Measurements from ENCODE around the gene FBXW2. TPM values are rescaled to one million over a fixed set of nuclear protein-coding genes. Genes with fewer than 3 reads are reported as not detected.

Gene FBXW2
- 32.1 and 33.5 TPM in 2 replicates for total RNA-seq
- polyA plus RNA-seq, result 69.7 and 77.5 TPM in 2 replicates
- polyA plus RNA-seq (2012), result 43.9 and 48.9 TPM in 2 replicates
- 43.8 and 49.3 TPM in 2 replicates for polyA minus RNA-seq (ENCODE audit: low replicate concordance)

GRCh38 chr9:120792898-120793765, at the start of gene FBXW2:
Gene FBXW2, minus strand, starts transcription at chr9:120793416. Its CDS starts 5,158 bp downstream, at chr9:120788258.
- peak within 1 kb of the TSS; percentile 79 for H3K9ac ChIP-seq (ENCODE audit: insufficient read depth, low read length)
- H3K27ac ChIP-seq (ENCODE audit: insufficient read depth, low read length), result peak within 1 kb of the TSS; percentile 82
- peak within 1 kb of the TSS; percentile 91 for H2AFZ ChIP-seq (ENCODE audit: low read length)
- peak within 1 kb of the TSS; percentile 81 to 97 (median 94) for H3K4me3 ChIP-seq (replicated peaks in 1 of 4; ENCODE audit: control extremely low read depth in 1 of 4, insufficient read depth in 1 of 4, low read depth in 3 of 4, low read length in 4 of 4)
- H3K4me2 ChIP-seq (ENCODE audit: extremely low read depth, insufficient read depth, low read length), result peak within 1 kb of the TSS; percentile 96
- peaks cover 39% of the 10 kb centered on the region for H3K79me2 ChIP-seq (ENCODE audit: control insufficient read depth, insufficient read depth, low read length)
- H3K27me3 ChIP-seq (ENCODE audit: control insufficient read depth, insufficient read depth, low read length), result no peaks in the 10 kb centered on the region
- H3K9me3 ChIP-seq (ENCODE audit: control insufficient read depth, insufficient read depth, low read depth, low read length), result no peaks in the 10 kb centered on the region
- H3K4me1 ChIP-seq (ENCODE audit: control insufficient read depth, extremely low read depth, insufficient read depth, low read length), result peaks cover 4% of the 10 kb centered on the region
- peaks cover 2% of the 10 kb centered on the region for H3K36me3 ChIP-seq (ENCODE audit: control insufficient read depth, insufficient read depth, low read length)
- peak; percentile 90 to 91 for DNase-seq (ENCODE audit: low read depth in 2 of 2)
- TF ChIP-seq EZH2 (IDR thresholded peaks at IDR 0.05; ENCODE audit: low read length, missing control alignments) (no peak), CTCF (conservative IDR thresholded peaks at IDR 0.05 in 1 of 2, IDR thresholded peaks at IDR 0.05 in 1 of 2; ENCODE audit: low read depth in 1 of 2, low read length in 2 of 2) (no peak)
- H4K20me1 ChIP-seq (ENCODE audit: control insufficient read depth, extremely low read depth, insufficient read depth, low read length), result no peaks in the 10 kb centered on the region

- no peaks in the 10 kb centered on the region for H3K9me3 ChIP-seq (ENCODE audit: control insufficient read depth, insufficient read depth, low read depth, low read length)
- H3K4me3 ChIP-seq (replicated peaks in 1 of 4; ENCODE audit: control extremely low read depth in 1 of 4, insufficient read depth in 1 of 4, low read depth in 3 of 4, low read length in 4 of 4), result peak overlapping the region; percentile 93 to 100 (median 100)
- H3K36me3 ChIP-seq (ENCODE audit: control insufficient read depth, insufficient read depth, low read length), result no peaks in the 10 kb centered on the region
- peak overlapping the region; percentile 97 for H3K27ac ChIP-seq (ENCODE audit: insufficient read depth, low read length)
- no peak for TF ChIP-seq CTCF (conservative IDR thresholded peaks at IDR 0.05 in 1 of 2, IDR thresholded peaks at IDR 0.05 in 1 of 2; ENCODE audit: low read depth in 1 of 2, low read length in 2 of 2)
- TF ChIP-seq EZH2 (IDR thresholded peaks at IDR 0.05; ENCODE audit: low read length, missing control alignments), result no peak
- peak overlapping the region; percentile 94 for H3K9ac ChIP-seq (ENCODE audit: insufficient read depth, low read length)
- H3K4me1 ChIP-seq (ENCODE audit: control insufficient read depth, extremely low read depth, insufficient read depth, low read length), result peaks cover 4% of the 10 kb centered on the region
- H4K20me1 ChIP-seq (ENCODE audit: control insufficient read depth, extremely low read depth, insufficient read depth, low read length), result no peaks in the 10 kb centered on the region
- H2AFZ ChIP-seq (ENCODE audit: low read length), result peak overlapping the region; percentile 96
- peak overlapping the region; percentile 57 for H3K4me2 ChIP-seq (ENCODE audit: extremely low read depth, insufficient read depth, low read length)
- DNase-seq (ENCODE audit: low read depth in 2 of 2), result peak; percentile 3 to 15
- H3K79me2 ChIP-seq (ENCODE audit: control insufficient read depth, insufficient read depth, low read length), result peaks cover 44% of the 10 kb centered on the region
- no peaks in the 10 kb centered on the region for H3K27me3 ChIP-seq (ENCODE audit: control insufficient read depth, insufficient read depth, low read length)
Measured at GRCh38 chr9:120841930-120842684, 48.9 kb upstream of the FBXW2 start.

GRCh38 chr9:120839146-120839545, 45.9 kb upstream of the FBXW2 start:
- Histone ChIP-seq H3K4me1 (ENCODE audit: control insufficient read depth, extremely low read depth, insufficient read depth, low read length) (peaks cover 4% of the 10 kb centered on the region), H3K36me3 (ENCODE audit: control insufficient read depth, insufficient read depth, low read length) (no peaks in the 10 kb centered on the region), H3K4me2 (ENCODE audit: extremely low read depth, insufficient read depth, low read length) (no peak overlapping the region), H3K9ac (ENCODE audit: insufficient read depth, low read length) (no peak overlapping the region), H4K20me1 (ENCODE audit: control insufficient read depth, extremely low read depth, insufficient read depth, low read length) (no peaks in the 10 kb centered on the region), H3K9me3 (ENCODE audit: control insufficient read depth, insufficient read depth, low read depth, low read length) (no peaks in the 10 kb centered on the region), H3K4me3 (replicated peaks in 1 of 4; ENCODE audit: control extremely low read depth in 1 of 4, insufficient read depth in 1 of 4, low read depth in 3 of 4, low read length in 4 of 4) (no peak overlapping the region), H3K27ac (ENCODE audit: insufficient read depth, low read length) (no peak overlapping the region), H3K79me2 (ENCODE audit: control insufficient read depth, insufficient read depth, low read length) (peaks cover 46% of the 10 kb centered on the region), H2AFZ (ENCODE audit: low read length) (no peak overlapping the region), H3K27me3 (ENCODE audit: control insufficient read depth, insufficient read depth, low read length) (no peaks in the 10 kb centered on the region)
- DNase-seq (ENCODE audit: low read depth in 2 of 2), result peak in 1 of 2 donors; percentile 78
- TF ChIP-seq CTCF (conservative IDR thresholded peaks at IDR 0.05 in 1 of 2, IDR thresholded peaks at IDR 0.05 in 1 of 2; ENCODE audit: low read depth in 1 of 2, low read length in 2 of 2) (no peak), EZH2 (IDR thresholded peaks at IDR 0.05; ENCODE audit: low read length, missing control alignments) (no peak)
